GM23248 (cell line): Measurements from ENCODE around the gene SH2D4B. TPM values are rescaled to one million over a fixed set of nuclear protein-coding genes. Genes with fewer than 3 reads are reported as not detected.

Source experiments
- DNase-seq: peaks from one replicate; pipeline ENCODE4 v3.0.0-alpha.2; 2015
- H2AFZ ChIP-seq: fragments of 200-600 bp; sonication (generic); 2 replicates; pipeline ENCODE4 v1.6.1; 2016; ENCODE audit warnings: antibody characterized with exemption
- H3F3A ChIP-seq: fragments of 200-600 bp; sonication (generic); 2 replicates; pipeline ENCODE4 v1.6.1; 2016; ENCODE audit warnings: mild to moderate bottlenecking, antibody characterized with exemption, mixed run types; ENCODE audit not compliant: insufficient read depth
- H3K27ac ChIP-seq: fragments of 200-600 bp; sonication (generic); 2 replicates; pipeline ENCODE4 v1.5.1; 2016; ENCODE audit warnings: mild to moderate bottlenecking
- H3K27me3 ChIP-seq: fragments of 200-600 bp; sonication (generic); replicated peaks from 2 replicates; pipeline ENCODE4 v1.6.1; 2016; ENCODE audit warnings: mild to moderate bottlenecking; ENCODE audit not compliant: insufficient read depth
- H3K36me3 ChIP-seq: fragments of 200-600 bp; sonication (generic); 2 replicates; pipeline ENCODE4 v1.6.1; 2016; ENCODE audit warnings: low read depth, mild to moderate bottlenecking
- H3K4me1 ChIP-seq: fragments of 200-600 bp; sonication (generic); 2 replicates; pipeline ENCODE4 v1.6.1; 2016; ENCODE audit warnings: mild to moderate bottlenecking; ENCODE audit not compliant: insufficient read depth
- H3K4me2 ChIP-seq: fragments of 200-600 bp; sonication (generic); one replicate; pipeline ENCODE4 v1.6.1; 2016; ENCODE audit warnings: mild to moderate bottlenecking; ENCODE audit not compliant: unreplicated experiment
- H3K4me3 ChIP-seq: fragments of 200-600 bp; sonication (generic); 2 replicates; pipeline ENCODE4 v1.5.1; 2016; ENCODE audit warnings: mild to moderate bottlenecking
- H3K79me2 ChIP-seq: fragments of 200-600 bp; sonication (generic); 2 replicates; pipeline ENCODE4 v1.6.1; 2016; ENCODE audit warnings: mild to moderate bottlenecking; ENCODE audit not compliant: insufficient read depth
- H3K9ac ChIP-seq: fragments of 200-600 bp; sonication (generic); 2 replicates; pipeline ENCODE4 v1.6.1; 2016; ENCODE audit warnings: mild to moderate bottlenecking
- H3K9me2 ChIP-seq: fragments of 200-600 bp; sonication (generic); 2 replicates; pipeline ENCODE4 v1.6.1; 2016; ENCODE audit warnings: mixed run types, mild to moderate bottlenecking, moderate library complexity; ENCODE audit not compliant: insufficient read depth
- H3K9me3 ChIP-seq: fragments of 200-600 bp; sonication (generic); one replicate; pipeline ENCODE4 v1.6.1; 2017; ENCODE audit warnings: low read depth
- H4K20me1 ChIP-seq: fragments of 200-600 bp; sonication (generic); 2 replicates; pipeline ENCODE4 v1.6.0; 2016; ENCODE audit not compliant: insufficient read depth
- EZH2 ChIP-seq: fragments of 200-600 bp; sonication (generic); IDR thresholded peaks from 2 replicates; pipeline ENCODE4 v1.6.1; 2018; ENCODE audit warnings: antibody characterized with exemption, mild to moderate bottlenecking; ENCODE audit not compliant: insufficient read depth, poor library complexity, severe bottlenecking
- EZH2phosphoT487 ChIP-seq: fragments of 200-600 bp; sonication (generic); IDR thresholded peaks from 2 replicates; pipeline ENCODE4 v1.6.1; 2018; ENCODE audit warnings: antibody characterized with exemption, moderate library complexity, mild to moderate bottlenecking, low read depth; ENCODE audit not compliant: insufficient read depth
- WGBS, 2 experiments: methylation state at CpG; one replicate each; pipeline ENCODE4 v1.1.6; 2015 to 2017; ENCODE audit warnings: low lambda C conversion rate in 2 of 2, low coverage in 1 of 2; ENCODE audit errors: missing lambda C conversion rate in 2 of 2; 5-methylcytosine and 5-hydroxymethylcytosine counted together
- in situ Hi-C: fragments of 300-500 bp; cut with MboI; formaldehyde crosslinking; loops from 2 replicates; pipeline ENCODE4 v1.15.0; 2020
- polyA plus RNA-seq: library from polyadenylated mRNA; unstranded; fragments of >200 nt; fragmentation: Nextera tagmentation; extraction: Ambion mirVana; gene quantifications from 2 replicates; pipeline ENCODE4 v1.2.1, GENCODE V29; 2016
- total RNA-seq: library from RNA; depleted of rRNA; stranded (reverse); fragments of >200 nt; shearing (Covaris generic); gene quantifications from 2 replicates; pipeline ENCODE4 v1.2.3, GENCODE V29; 2014

SH2D4B gene
- total and polyA plus RNA-seq, 2 experiments from 2014 or later = not detected

- no peak overlapping the region for H3K4me2 ChIP-seq
- no peak for DNase-seq
- no peaks in the 10 kb centered on the region for H3F3A ChIP-seq
- no peaks in the 10 kb centered on the region for H3K79me2 ChIP-seq
- H3K27me3 ChIP-seq = peaks cover 14% of the 10 kb centered on the region; the same call in 1 of the 2 replicates
- 60 to 62% methylated on average over 1 of the region's 1 CpG for WGBS, 2 experiments
- no peak overlapping the region for H2AFZ ChIP-seq
- TF ChIP-seq EZH2 (no peak), EZH2phosphoT487 (no peak)
- H3K9me3 ChIP-seq = no peaks in the 10 kb centered on the region
- H4K20me1 ChIP-seq = no peaks in the 10 kb centered on the region
- H3K9me2 ChIP-seq = no peaks in the 10 kb centered on the region
- H3K36me3 ChIP-seq = no peaks in the 10 kb centered on the region
- in situ Hi-C loops = no loop called here
- no peak overlapping the region for H3K27ac ChIP-seq
- H3K4me3 ChIP-seq = no peak overlapping the region
- no peak overlapping the region for H3K9ac ChIP-seq
- H3K4me1 ChIP-seq = no peaks in the 10 kb centered on the region
These were observed 46.0 kb downstream of the SH2D4B start for GRCh38 chr10:80583685-80584084.

- H3K4me2 ChIP-seq = no peak overlapping the region
- no peaks in the 10 kb centered on the region for H4K20me1 ChIP-seq
- TF ChIP-seq EZH2 (no peak), EZH2phosphoT487 (no peak)
- H3K27me3 ChIP-seq = 0 out of 2 replicates have a peak, but pooled peaks cover 10% of the 10 kb centered on the region
- in situ Hi-C loops = no loop called here
- 64 to 71% methylated on average over 16 to 22 of the region's 23 CpGs for WGBS, 2 experiments
- no peak for DNase-seq
- H3K27ac ChIP-seq = no peak overlapping the region
- no peak overlapping the region for H2AFZ ChIP-seq
- no peaks in the 10 kb centered on the region for H3K79me2 ChIP-seq
- H3K9me3 ChIP-seq = no peaks in the 10 kb centered on the region
- H3K9ac ChIP-seq = no peak overlapping the region
- no peaks in the 10 kb centered on the region for H3K9me2 ChIP-seq
- no peak overlapping the region for H3K4me3 ChIP-seq
- H3K4me1 ChIP-seq = no peaks in the 10 kb centered on the region
- H3F3A ChIP-seq = no peaks in the 10 kb centered on the region
- H3K36me3 ChIP-seq = no peaks in the 10 kb centered on the region
These were observed 48.1 kb downstream of the SH2D4B start for GRCh38 chr10:80585812-80586211.

- Histone ChIP-seq H2AFZ (no peak overlapping the region), H3K36me3 (no peaks in the 10 kb centered on the region), H3K27ac (no peak overlapping the region), H3K4me3 (no peak overlapping the region), H3K27me3 (0 out of 2 replicates have a peak, but pooled peaks cover 6% of the 10 kb centered on the region), H3K9me3 (no peaks in the 10 kb centered on the region), H3K9me2 (no peaks in the 10 kb centered on the region), H3K4me1 (no peaks in the 10 kb centered on the region), H4K20me1 (no peaks in the 10 kb centered on the region), H3F3A (no peaks in the 10 kb centered on the region), H3K4me2 (no peak overlapping the region), H3K9ac (no peak overlapping the region), H3K79me2 (no peaks in the 10 kb centered on the region)
- DNase-seq = no peak
- no peak for TF ChIP-seq EZH2phosphoT487
- no peak for TF ChIP-seq EZH2
- in situ Hi-C loops = no loop called here
- WGBS, 2 experiments = 44 to 55% methylated on average over 10 of the region's 10 CpGs
These were observed 50.8 kb downstream of the SH2D4B start for GRCh38 chr10:80588546-80588945.

GRCh38 chr10:80589726-80590373, 52.1 kb downstream of the SH2D4B start:
- H3K27me3 ChIP-seq = no peaks in the 10 kb centered on the region
- H3K79me2 ChIP-seq = no peaks in the 10 kb centered on the region
- H4K20me1 ChIP-seq = no peaks in the 10 kb centered on the region
- H3F3A ChIP-seq = no peaks in the 10 kb centered on the region
- no peak overlapping the region for H3K4me3 ChIP-seq
- no peak overlapping the region for H2AFZ ChIP-seq
- H3K4me2 ChIP-seq = no peak overlapping the region
- no peak for DNase-seq
- H3K9ac ChIP-seq = no peak overlapping the region
- WGBS, 2 experiments = 23 to 30% methylated on average over 5 of the region's 5 CpGs
- no peaks in the 10 kb centered on the region for H3K4me1 ChIP-seq
- H3K9me3 ChIP-seq = no peaks in the 10 kb centered on the region
- no peak overlapping the region for H3K27ac ChIP-seq
- TF ChIP-seq EZH2phosphoT487 (no peak), EZH2 (no peak)
- no peaks in the 10 kb centered on the region for H3K9me2 ChIP-seq
- H3K36me3 ChIP-seq = no peaks in the 10 kb centered on the region
- in situ Hi-C loops = no loop called here
